ENCODE results near the gene NOSTRIN. TPM values are rescaled to one million over a fixed set of nuclear protein-coding genes. Genes with fewer than 3 reads are reported as not detected.

NOSTRIN gene
- total RNA-seq (10 to 100 TPM; 14.4 to 31.1 (median 21.5) TPM), polyA plus RNA-seq (10 to 100 TPM; 29.6 to 67.3 TPM)

DNA sequence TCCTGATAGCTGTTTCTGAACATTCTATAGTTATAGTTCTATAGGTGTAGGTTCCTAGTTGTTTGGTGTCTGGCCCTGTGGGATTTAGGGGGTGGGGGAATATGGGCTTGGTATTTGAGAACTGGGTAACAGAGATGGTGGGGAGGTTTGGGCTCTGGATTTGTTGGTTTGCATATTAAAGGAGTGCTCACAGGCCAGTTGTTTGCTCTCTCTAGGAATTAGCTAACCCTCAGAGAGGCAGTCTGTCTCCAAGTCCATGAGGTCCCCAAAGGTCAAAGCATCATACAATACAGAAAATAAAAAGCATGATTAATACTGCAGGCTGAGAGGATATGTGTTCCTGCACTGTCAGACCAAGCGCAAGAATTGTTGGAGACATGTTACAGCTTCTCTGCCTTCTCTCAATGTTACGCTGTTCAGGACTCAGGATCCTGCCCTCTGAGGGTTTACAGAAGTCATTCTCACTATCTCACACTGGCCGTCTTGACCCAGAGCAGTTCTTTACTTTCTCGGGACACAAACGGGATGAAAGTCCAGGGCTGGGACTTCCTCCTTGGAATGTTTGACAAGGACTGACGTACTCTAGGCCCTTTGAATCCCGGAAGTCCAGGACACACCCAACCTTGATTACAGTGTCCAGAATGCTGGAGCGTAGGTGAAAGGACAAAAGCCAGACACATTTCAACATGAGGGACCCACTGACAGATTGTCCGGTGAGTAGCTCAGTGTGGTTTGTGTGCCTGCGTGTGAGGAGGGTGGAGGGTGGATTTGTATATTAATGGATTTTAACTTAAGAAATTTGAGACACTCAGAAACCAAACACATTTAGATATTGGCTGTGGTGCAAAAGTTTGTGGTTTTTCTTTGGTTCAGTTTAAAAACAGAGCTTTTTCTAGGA, at the start of gene NOSTRIN:
TSS of gene NOSTRIN (plus strand) at position 677 of the 898 bp plus-strand sequence. CDS start at position 687, 10 bp downstream.
- peaks cover 11 to 21% (median 13%) of the 10 kb centered on the region in 3 donors for H3K4me1 ChIP-seq
- H3K36me3 ChIP-seq, result no peaks in the 10 kb centered on the region
- H3K9me3 ChIP-seq, result no peaks in the 10 kb centered on the region
- ATAC-seq (peak; percentile 81 to 89 (median 85)), DNase-seq (peak in 3 of 6 donors; percentile 47 to 59 (median 47)), FAIRE-seq (no peak)
- peak within 1 kb of the TSS; percentile 43 to 81 (median 66) for H3K27ac ChIP-seq
- intact Hi-C loops (cut with DNase I), result no loop called here
- TF ChIP-seq CTCF (IDR thresholded peaks at IDR 0.05), result no peak
- WGBS, 2 donors, result 22% methylated on average over 10 of the region's 10 CpGs
- peak within 1 kb of the TSS in 3 of 4 donors; percentile 14 to 47 (median 34) for H3K4me3 ChIP-seq
- H3K27me3 ChIP-seq, result no peaks in the 10 kb centered on the region

- ATAC-seq, result no peak
- 91 to 99% methylated on average over 8 of the region's 8 CpGs for WGBS, 2 donors
Observed at GRCh38 chr2:168753765-168754329, 48.6 kb upstream of the NOSTRIN start.

GRCh38 chr2:168757223-168757622, 45.2 kb upstream of the NOSTRIN start:
- ATAC-seq, result no peak
- no peak overlapping the region for H3K27ac ChIP-seq
- no peaks in the 10 kb centered on the region for H3K27me3 ChIP-seq
- no peaks in the 10 kb centered on the region for H3K36me3 ChIP-seq
- H3K4me1 ChIP-seq, result no peaks in the 10 kb centered on the region
- DNase-seq, result no peak
- no peaks in the 10 kb centered on the region for H3K9me3 ChIP-seq
- TF ChIP-seq CTCF (IDR thresholded peaks at IDR 0.05), result no peak
- intact Hi-C loops (cut with DNase I), result loop anchor here in 1 of 3 donors (5.0 kb wide), 1 partner anchor 410 kb away; no protein-coding TSS in a partner anchor
- no peak overlapping the region for H3K4me3 ChIP-seq
- FAIRE-seq, result no peak
- 68 to 69% methylated on average over 3 of the region's 3 CpGs for WGBS, 2 donors

More at GRCh38 chr2:168753765-168754329, 48.6 kb upstream of the NOSTRIN start:
- Histone ChIP-seq H3K9me3 (no peaks in the 10 kb centered on the region), H3K36me3 (no peaks in the 10 kb centered on the region), H3K27me3 (no peaks in the 10 kb centered on the region), H3K4me3 (no peak overlapping the region), H3K27ac (no peak overlapping the region), H3K4me1 (no peaks in the 10 kb centered on the region)
- TF ChIP-seq CTCF (IDR thresholded peaks at IDR 0.05), result no peak
- FAIRE-seq (no peak), DNase-seq (no peak)
- intact Hi-C loops (cut with DNase I), result loop anchor here in 1 of 3 donors (5.0 kb wide), 1 partner anchor 407 kb away; no protein-coding TSS in a partner anchor

GRCh38 chr2:168758970-168759820, 43.2 kb upstream of the NOSTRIN start:
- Histone ChIP-seq H3K9me3 (no peaks in the 10 kb centered on the region), H3K4me1 (no peaks in the 10 kb centered on the region), H3K27me3 (no peaks in the 10 kb centered on the region), H3K36me3 (no peaks in the 10 kb centered on the region), H3K4me3 (no peak overlapping the region), H3K27ac (no peak overlapping the region)
- FAIRE-seq, result no peak
- 5 to 8% methylated on average over 3 of the region's 3 CpGs for WGBS, 2 donors
- intact Hi-C loops (cut with DNase I), result loop anchor here in 1 of 3 donors (5.0 kb wide), 1 partner anchor 412 kb away; no protein-coding TSS in a partner anchor
- TF ChIP-seq CTCF (IDR thresholded peaks at IDR 0.05), result peak in 3 of 4 donors; percentile 24 to 56 (median 29)
- DNase-seq, result peak in 1 of 6 donors; percentile 24
- peak; percentile 89 to 98 (median 94) for ATAC-seq

Measured in pancreas (tissue), 10 donors.